Vagina (tissue), 2 donors: ENCODE results near the gene HGF. TPM values are rescaled to one million over a fixed set of nuclear protein-coding genes. Genes with fewer than 3 reads are reported as not detected.

Experiments used
- DNase-seq, 2 donors: peaks; one replicate each; pipeline ENCODE4 v3.0.0-alpha.2; 2017; ENCODE audit errors: extremely low spot score in 2 of 2
- H3K27ac ChIP-seq: fragments of 200-600 bp; sonication (generic); one replicate; pipeline ENCODE4 v1.5.1; 2019
- H3K27me3 ChIP-seq: fragments of 200-600 bp; sonication (generic); one replicate; pipeline ENCODE4 v1.5.1; 2019
- H3K36me3 ChIP-seq, 2 donors: fragments of 200-600 bp; sonication (generic); one replicate each; pipeline ENCODE4 v1.5.1; 2017 to 2019
- H3K4me1 ChIP-seq: fragments of 200-600 bp; sonication (generic); one replicate; pipeline ENCODE4 v1.5.1; 2019
- H3K4me3 ChIP-seq, 2 donors: fragments of 200-600 bp; sonication (generic); 1 replicate in 1 of 2; 2 replicates in 1 of 2; pipeline ENCODE4 v1.5.1; 2016 to 2019
- H3K9me3 ChIP-seq: fragments of 200-600 bp; sonication (generic); one replicate; pipeline ENCODE4 v1.5.1; 2019
- CTCF ChIP-seq, 3 experiments: fragments of 450-650 bp in 2 of 3; fragments of 200-600 bp in 1 of 3; sonication (generic) in 1 of 3; IDR thresholded peaks; one replicate each; pipeline ENCODE4 v1.5.1; 2017 to 2019; ENCODE audit warnings: antibody characterized with exemption in 3 of 3, mild to moderate bottlenecking in 2 of 3, moderate library complexity in 2 of 3
- POLR2A ChIP-seq, 2 donors: fragments of 450-650 bp; IDR thresholded peaks; one replicate each; pipeline ENCODE4 v1.6.1; 2017; ENCODE audit warnings: antibody characterized with exemption in 2 of 2, mild to moderate bottlenecking in 2 of 2, moderate library complexity in 2 of 2
- POLR2AphosphoS5 ChIP-seq, 2 donors: sonication (generic); formaldehyde crosslinking; IDR thresholded peaks; one replicate each; pipeline ENCODE4 v1.9.0; 2017; ENCODE audit warnings: antibody characterized with exemption in 2 of 2, mild to moderate bottlenecking in 2 of 2, low read depth in 1 of 2; ENCODE audit not compliant: insufficient read depth in 1 of 2
- intact Hi-C: fragments of 100-400 bp; cut with DNase I; formaldehyde crosslinking; loops from one replicate; pipeline ENCODE4 v1.15.1; 2023
- total RNA-seq: library from RNA; depleted of rRNA; stranded (reverse); fragments of >200 nt; gene quantifications from one replicate; pipeline ENCODE4 v1.2.3, GENCODE V29; 2016

HGF gene
- total RNA-seq, 1 donor from 2014 or later = 15.0 TPM

DNA sequence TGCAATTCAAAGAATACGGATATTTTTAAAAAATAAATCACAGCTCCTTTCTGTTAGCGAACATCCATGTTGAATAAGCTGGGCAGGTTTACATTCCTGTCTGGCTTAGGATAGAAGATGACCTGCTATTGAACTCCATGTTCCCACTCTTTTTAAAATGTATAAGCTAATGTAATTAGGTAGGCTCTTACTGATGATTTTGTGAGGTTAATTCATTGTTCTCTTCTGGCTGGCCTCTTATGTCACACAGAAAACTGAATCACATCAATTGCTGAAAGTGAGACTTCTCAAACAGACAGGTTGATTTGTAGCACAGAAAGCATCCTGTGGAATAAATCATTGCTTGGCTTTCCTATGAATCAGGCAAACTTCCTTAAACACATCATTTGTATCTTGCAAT, 24.2 kb downstream of the HGF start:
- H3K9me3 ChIP-seq = no peaks in the 10 kb centered on the region

DNA sequence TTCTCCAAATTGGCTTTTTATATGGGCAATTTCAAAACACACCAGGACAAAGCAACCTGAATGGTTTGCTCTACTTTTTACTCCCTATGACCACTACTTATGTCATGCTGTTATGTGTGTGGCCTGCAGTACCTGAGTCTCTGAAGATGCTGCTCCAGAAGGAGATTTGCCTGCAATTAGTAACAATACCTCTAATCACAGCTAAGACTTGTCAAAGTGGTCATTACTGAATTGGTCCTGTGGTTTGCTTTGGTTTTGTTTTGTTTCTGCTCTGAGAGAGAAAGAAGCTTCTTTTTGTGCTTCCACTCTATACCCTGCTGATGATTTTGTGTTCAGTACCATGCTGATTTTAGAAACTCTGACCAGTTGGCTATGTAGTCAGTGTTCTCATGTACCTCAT, 25.5 kb downstream of the HGF start:
- Histone ChIP-seq H3K4me3 (no peak overlapping the region), H3K36me3 (no peaks in the 10 kb centered on the region), H3K27me3 (no peaks in the 10 kb centered on the region), H3K9me3 (no peaks in the 10 kb centered on the region), H3K4me1 (no peaks in the 10 kb centered on the region), H3K27ac (no peak overlapping the region)
- TF ChIP-seq POLR2AphosphoS5 (IDR thresholded peaks at IDR 0.05; ENCODE audit: insufficient read depth in 1 of 2, low read depth in 1 of 2) (no peak), POLR2A (IDR thresholded peaks at IDR 0.05) (no peak), CTCF (IDR thresholded peaks at IDR 0.05) (no peak)
- no peak for DNase-seq
- intact Hi-C loops = no loop called here

More for the DNA sequence above, 24.2 kb downstream of the HGF start:
- TF ChIP-seq CTCF (IDR thresholded peaks at IDR 0.05) (no peak), POLR2A (IDR thresholded peaks at IDR 0.05) (no peak), POLR2AphosphoS5 (IDR thresholded peaks at IDR 0.05; ENCODE audit: insufficient read depth in 1 of 2, low read depth in 1 of 2) (no peak)
- H3K36me3 ChIP-seq = no peaks in the 10 kb centered on the region
- H3K27me3 ChIP-seq = no peaks in the 10 kb centered on the region
- DNase-seq = no peak
- H3K27ac ChIP-seq = no peak overlapping the region
- no peaks in the 10 kb centered on the region for H3K4me1 ChIP-seq
- intact Hi-C loops = no loop called here
- no peak overlapping the region for H3K4me3 ChIP-seq

GRCh38 chr7:81743665-81744064, 26.2 kb downstream of the HGF start:
- Histone ChIP-seq H3K36me3 (no peaks in the 10 kb centered on the region), H3K27me3 (no peaks in the 10 kb centered on the region), H3K4me3 (no peak overlapping the region), H3K9me3 (no peaks in the 10 kb centered on the region), H3K4me1 (no peaks in the 10 kb centered on the region), H3K27ac (no peak overlapping the region)
- TF ChIP-seq POLR2AphosphoS5 (IDR thresholded peaks at IDR 0.05; ENCODE audit: insufficient read depth in 1 of 2, low read depth in 1 of 2) = no peak
- TF ChIP-seq CTCF (IDR thresholded peaks at IDR 0.05) = no peak
- TF ChIP-seq POLR2A (IDR thresholded peaks at IDR 0.05) = no peak
- intact Hi-C loops = no loop called here
- DNase-seq = no peak

- no peak for DNase-seq
- H3K4me3 ChIP-seq = no peak overlapping the region
- H3K27ac ChIP-seq = no peak overlapping the region
- intact Hi-C loops = no loop called here
- no peaks in the 10 kb centered on the region for H3K9me3 ChIP-seq
- H3K4me1 ChIP-seq = no peaks in the 10 kb centered on the region
- TF ChIP-seq POLR2A (IDR thresholded peaks at IDR 0.05) (no peak), CTCF (IDR thresholded peaks at IDR 0.05) (no peak), POLR2AphosphoS5 (IDR thresholded peaks at IDR 0.05; ENCODE audit: insufficient read depth in 1 of 2, low read depth in 1 of 2) (no peak)
- H3K36me3 ChIP-seq = no peaks in the 10 kb centered on the region
- H3K27me3 ChIP-seq = no peaks in the 10 kb centered on the region
Observed at GRCh38 chr7:81743201-81743600, 26.6 kb downstream of the HGF start.

DNA sequence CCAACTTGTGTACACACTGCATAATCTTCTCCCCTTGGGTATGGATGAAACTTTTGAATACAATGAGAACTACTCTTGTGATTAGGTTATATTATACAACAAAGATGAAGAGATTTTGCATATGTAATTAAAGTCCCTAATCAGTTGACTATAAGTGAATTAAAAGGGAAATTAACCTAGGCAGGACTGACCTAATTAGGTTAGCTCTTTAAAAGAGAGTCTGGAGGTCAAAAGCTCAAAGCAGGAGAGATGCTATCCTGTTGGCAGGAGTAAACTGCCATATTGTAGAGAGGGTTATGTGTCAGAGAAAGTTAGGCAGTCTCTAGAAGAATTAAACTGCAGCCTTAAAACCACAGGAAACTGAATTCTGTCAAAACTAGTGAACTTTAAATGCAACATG, 29.4 kb downstream of the HGF start:
- H3K4me3 ChIP-seq = no peak overlapping the region
- no peak for DNase-seq
- H3K4me1 ChIP-seq = no peaks in the 10 kb centered on the region
- no peaks in the 10 kb centered on the region for H3K9me3 ChIP-seq
- no peak for TF ChIP-seq CTCF (IDR thresholded peaks at IDR 0.05)
- TF ChIP-seq POLR2AphosphoS5 (IDR thresholded peaks at IDR 0.05; ENCODE audit: insufficient read depth in 1 of 2, low read depth in 1 of 2) = no peak
- TF ChIP-seq POLR2A (IDR thresholded peaks at IDR 0.05) = no peak
- H3K36me3 ChIP-seq = no peaks in the 10 kb centered on the region
- H3K27ac ChIP-seq = no peak overlapping the region
- intact Hi-C loops = no loop called here
- H3K27me3 ChIP-seq = no peaks in the 10 kb centered on the region
